Measurements from ENCODE around the gene LY9. TPM values are rescaled to one million over a fixed set of nuclear protein-coding genes. Genes with fewer than 3 reads are reported as not detected.

The LY9 gene, protein sequence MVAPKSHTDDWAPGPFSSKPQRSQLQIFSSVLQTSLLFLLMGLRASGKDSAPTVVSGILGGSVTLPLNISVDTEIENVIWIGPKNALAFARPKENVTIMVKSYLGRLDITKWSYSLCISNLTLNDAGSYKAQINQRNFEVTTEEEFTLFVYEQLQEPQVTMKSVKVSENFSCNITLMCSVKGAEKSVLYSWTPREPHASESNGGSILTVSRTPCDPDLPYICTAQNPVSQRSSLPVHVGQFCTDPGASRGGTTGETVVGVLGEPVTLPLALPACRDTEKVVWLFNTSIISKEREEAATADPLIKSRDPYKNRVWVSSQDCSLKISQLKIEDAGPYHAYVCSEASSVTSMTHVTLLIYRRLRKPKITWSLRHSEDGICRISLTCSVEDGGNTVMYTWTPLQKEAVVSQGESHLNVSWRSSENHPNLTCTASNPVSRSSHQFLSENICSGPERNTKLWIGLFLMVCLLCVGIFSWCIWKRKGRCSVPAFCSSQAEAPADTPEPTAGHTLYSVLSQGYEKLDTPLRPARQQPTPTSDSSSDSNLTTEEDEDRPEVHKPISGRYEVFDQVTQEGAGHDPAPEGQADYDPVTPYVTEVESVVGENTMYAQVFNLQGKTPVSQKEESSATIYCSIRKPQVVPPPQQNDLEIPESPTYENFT
- 1.6 and 1.7 TPM in 2 replicates for total RNA-seq (2014; rRNA removed; shearing (Covaris generic); ENCODE audit: low replicate concordance)

- Histone ChIP-seq H4K20me1 (ENCODE audit: insufficient read depth, low read depth, low read length) (no peaks in the 10 kb centered on the region), H3K4me1 (ENCODE audit: low read length) (no peaks in the 10 kb centered on the region), H3K4me3 (ENCODE audit: low read length) (no peak within 1 kb of the TSS), H3K9me3 (ENCODE audit: low read length) (no peaks in the 10 kb centered on the region), H3K27me3 (ENCODE audit: low read length) (no peaks in the 10 kb centered on the region), H3K27ac (ENCODE audit: low read length) (no peak within 1 kb of the TSS), H3K4me2 (ENCODE audit: low read depth, low read length, poor library complexity, severe bottlenecking) (no peak within 1 kb of the TSS), H3K36me3 (ENCODE audit: insufficient read depth, low read length) (no peaks in the 10 kb centered on the region), H3K9me2 (replicated peaks; ENCODE audit: insufficient read depth, low read length) (no peaks in the 10 kb centered on the region), H3K79me2 (ENCODE audit: low read length) (no peaks in the 10 kb centered on the region), H2AFZ (ENCODE audit: low read length) (no peak within 1 kb of the TSS), H3K9ac (ENCODE audit: low read length) (no peak within 1 kb of the TSS)
- no peak for DNase-seq
Observed at GRCh38 chr1:160795951-160796383, at the start of gene LY9. TSS of gene LY9 (plus strand) at chr1:160796174. CDS start at chr1:160796188, 14 bp downstream.

- Histone ChIP-seq H3K4me3 (ENCODE audit: low read length) (no peak overlapping the region), H3K36me3 (ENCODE audit: insufficient read depth, low read length) (no peaks in the 10 kb centered on the region), H3K27me3 (ENCODE audit: low read length) (no peaks in the 10 kb centered on the region), H3K4me2 (ENCODE audit: low read depth, low read length, poor library complexity, severe bottlenecking) (no peak overlapping the region), H3K4me1 (ENCODE audit: low read length) (no peaks in the 10 kb centered on the region), H2AFZ (ENCODE audit: low read length) (no peak overlapping the region), H3K9ac (ENCODE audit: low read length) (no peak overlapping the region), H3K79me2 (ENCODE audit: low read length) (no peaks in the 10 kb centered on the region), H3K27ac (ENCODE audit: low read length) (no peak overlapping the region), H3K9me2 (replicated peaks; ENCODE audit: insufficient read depth, low read length) (no peaks in the 10 kb centered on the region), H4K20me1 (ENCODE audit: insufficient read depth, low read depth, low read length) (no peaks in the 10 kb centered on the region), H3K9me3 (ENCODE audit: low read length) (no peaks in the 10 kb centered on the region)
- no peak for DNase-seq
Observed at GRCh38 chr1:160746836-160747500, 49.0 kb upstream of the LY9 start.

DNA sequence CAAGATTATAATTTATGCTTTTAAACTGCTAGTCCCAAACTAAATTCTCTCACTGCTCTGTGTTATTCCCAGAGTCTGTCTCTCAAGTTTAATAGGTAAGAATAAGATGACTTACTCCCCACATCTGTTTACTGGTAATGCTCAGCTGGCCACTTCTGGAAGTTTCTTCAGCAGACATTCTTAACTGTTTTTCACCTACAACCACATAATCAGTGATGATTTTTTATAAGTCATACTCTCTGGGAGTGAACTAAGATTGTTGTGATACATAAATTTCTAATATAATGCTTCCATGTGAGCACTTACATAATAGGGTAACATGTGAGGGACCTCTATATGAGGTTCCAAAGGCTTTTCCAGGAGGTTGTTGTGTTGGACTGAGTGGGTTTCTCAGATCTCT, 48.3 kb upstream of the LY9 start:
- Histone ChIP-seq H3K36me3 (ENCODE audit: insufficient read depth, low read length) (no peaks in the 10 kb centered on the region), H3K79me2 (ENCODE audit: low read length) (no peaks in the 10 kb centered on the region), H3K4me1 (ENCODE audit: low read length) (no peaks in the 10 kb centered on the region), H3K27ac (ENCODE audit: low read length) (no peak overlapping the region), H3K4me3 (ENCODE audit: low read length) (no peak overlapping the region), H2AFZ (ENCODE audit: low read length) (no peak overlapping the region), H3K9me2 (replicated peaks; ENCODE audit: insufficient read depth, low read length) (no peaks in the 10 kb centered on the region), H3K27me3 (ENCODE audit: low read length) (no peaks in the 10 kb centered on the region), H3K4me2 (ENCODE audit: low read depth, low read length, poor library complexity, severe bottlenecking) (no peak overlapping the region), H3K9me3 (ENCODE audit: low read length) (no peaks in the 10 kb centered on the region), H4K20me1 (ENCODE audit: insufficient read depth, low read depth, low read length) (no peaks in the 10 kb centered on the region), H3K9ac (ENCODE audit: low read length) (no peak overlapping the region)
- no peak for DNase-seq

GRCh38 chr1:160748181-160748877, 47.6 kb upstream of the LY9 start:
- no peaks in the 10 kb centered on the region for H3K27me3 ChIP-seq (ENCODE audit: low read length)
- H3K27ac ChIP-seq (ENCODE audit: low read length), result no peak overlapping the region
- H4K20me1 ChIP-seq (ENCODE audit: insufficient read depth, low read depth, low read length), result no peaks in the 10 kb centered on the region
- no peak overlapping the region for H2AFZ ChIP-seq (ENCODE audit: low read length)
- H3K9me2 ChIP-seq (replicated peaks; ENCODE audit: insufficient read depth, low read length), result no peaks in the 10 kb centered on the region
- H3K4me2 ChIP-seq (ENCODE audit: low read depth, low read length, poor library complexity, severe bottlenecking), result no peak overlapping the region
- no peaks in the 10 kb centered on the region for H3K4me1 ChIP-seq (ENCODE audit: low read length)
- no peaks in the 10 kb centered on the region for H3K9me3 ChIP-seq (ENCODE audit: low read length)
- no peak overlapping the region for H3K4me3 ChIP-seq (ENCODE audit: low read length)
- DNase-seq, result peak; percentile 51
- H3K79me2 ChIP-seq (ENCODE audit: low read length), result no peaks in the 10 kb centered on the region
- H3K36me3 ChIP-seq (ENCODE audit: insufficient read depth, low read length), result no peaks in the 10 kb centered on the region
- no peak overlapping the region for H3K9ac ChIP-seq (ENCODE audit: low read length)

GRCh38 chr1:160748878-160749269, 47.1 kb upstream of the LY9 start:
- Histone ChIP-seq H3K36me3 (ENCODE audit: insufficient read depth, low read length) (no peaks in the 10 kb centered on the region), H3K4me1 (ENCODE audit: low read length) (no peaks in the 10 kb centered on the region), H4K20me1 (ENCODE audit: insufficient read depth, low read depth, low read length) (no peaks in the 10 kb centered on the region), H3K4me3 (ENCODE audit: low read length) (no peak overlapping the region), H3K79me2 (ENCODE audit: low read length) (no peaks in the 10 kb centered on the region), H3K9me2 (replicated peaks; ENCODE audit: insufficient read depth, low read length) (no peaks in the 10 kb centered on the region), H2AFZ (ENCODE audit: low read length) (no peak overlapping the region), H3K27me3 (ENCODE audit: low read length) (no peaks in the 10 kb centered on the region), H3K4me2 (ENCODE audit: low read depth, low read length, poor library complexity, severe bottlenecking) (no peak overlapping the region), H3K9me3 (ENCODE audit: low read length) (no peaks in the 10 kb centered on the region), H3K9ac (ENCODE audit: low read length) (no peak overlapping the region), H3K27ac (ENCODE audit: low read length) (no peak overlapping the region)
- peak; percentile 23 for DNase-seq

GRCh38 chr1:160750608-160751007, 45.4 kb upstream of the LY9 start:
- DNase-seq, result no peak
- no peaks in the 10 kb centered on the region for H3K27me3 ChIP-seq (ENCODE audit: low read length)
- no peaks in the 10 kb centered on the region for H3K4me1 ChIP-seq (ENCODE audit: low read length)
- no peaks in the 10 kb centered on the region for H3K9me3 ChIP-seq (ENCODE audit: low read length)
- H3K9ac ChIP-seq (ENCODE audit: low read length), result no peak overlapping the region
- H3K36me3 ChIP-seq (ENCODE audit: insufficient read depth, low read length), result no peaks in the 10 kb centered on the region
- H3K79me2 ChIP-seq (ENCODE audit: low read length), result no peaks in the 10 kb centered on the region
- H3K4me3 ChIP-seq (ENCODE audit: low read length), result no peak overlapping the region
- no peak overlapping the region for H3K4me2 ChIP-seq (ENCODE audit: low read depth, low read length, poor library complexity, severe bottlenecking)
- H3K9me2 ChIP-seq (replicated peaks; ENCODE audit: insufficient read depth, low read length), result no peaks in the 10 kb centered on the region
- no peaks in the 10 kb centered on the region for H4K20me1 ChIP-seq (ENCODE audit: insufficient read depth, low read depth, low read length)
- no peak overlapping the region for H2AFZ ChIP-seq (ENCODE audit: low read length)
- H3K27ac ChIP-seq (ENCODE audit: low read length), result no peak overlapping the region

GRCh38 chr1:160752406-160752805, 43.6 kb upstream of the LY9 start:
- Histone ChIP-seq H3K4me3 (ENCODE audit: low read length) (no peak overlapping the region), H3K27me3 (ENCODE audit: low read length) (no peaks in the 10 kb centered on the region), H3K27ac (ENCODE audit: low read length) (no peak overlapping the region), H2AFZ (ENCODE audit: low read length) (no peak overlapping the region), H4K20me1 (ENCODE audit: insufficient read depth, low read depth, low read length) (no peaks in the 10 kb centered on the region), H3K4me2 (ENCODE audit: low read depth, low read length, poor library complexity, severe bottlenecking) (no peak overlapping the region), H3K36me3 (ENCODE audit: insufficient read depth, low read length) (no peaks in the 10 kb centered on the region), H3K4me1 (ENCODE audit: low read length) (no peaks in the 10 kb centered on the region), H3K9ac (ENCODE audit: low read length) (no peak overlapping the region), H3K79me2 (ENCODE audit: low read length) (no peaks in the 10 kb centered on the region), H3K9me3 (ENCODE audit: low read length) (no peaks in the 10 kb centered on the region), H3K9me2 (replicated peaks; ENCODE audit: insufficient read depth, low read length) (no peaks in the 10 kb centered on the region)
- no peak for DNase-seq

GRCh38 chr1:160752924-160753323, 43.0 kb upstream of the LY9 start:
- H3K79me2 ChIP-seq (ENCODE audit: low read length), result no peaks in the 10 kb centered on the region
- no peak for DNase-seq
- H3K27ac ChIP-seq (ENCODE audit: low read length), result no peak overlapping the region
- no peaks in the 10 kb centered on the region for H3K4me1 ChIP-seq (ENCODE audit: low read length)
- H3K4me3 ChIP-seq (ENCODE audit: low read length), result no peak overlapping the region
- no peaks in the 10 kb centered on the region for H4K20me1 ChIP-seq (ENCODE audit: insufficient read depth, low read depth, low read length)
- no peak overlapping the region for H2AFZ ChIP-seq (ENCODE audit: low read length)
- H3K9me2 ChIP-seq (replicated peaks; ENCODE audit: insufficient read depth, low read length), result no peaks in the 10 kb centered on the region
- no peak overlapping the region for H3K9ac ChIP-seq (ENCODE audit: low read length)
- no peaks in the 10 kb centered on the region for H3K36me3 ChIP-seq (ENCODE audit: insufficient read depth, low read length)
- no peaks in the 10 kb centered on the region for H3K9me3 ChIP-seq (ENCODE audit: low read length)
- H3K4me2 ChIP-seq (ENCODE audit: low read depth, low read length, poor library complexity, severe bottlenecking), result no peak overlapping the region
- no peaks in the 10 kb centered on the region for H3K27me3 ChIP-seq (ENCODE audit: low read length)

Data from Karpas-422 (cell line).